ENCODE results near the gene VWA5B1. TPM values are rescaled to one million over a fixed set of nuclear protein-coding genes. Genes with fewer than 3 reads are reported as not detected.

Gene VWA5B1
- total RNA-seq = not detected

DNA sequence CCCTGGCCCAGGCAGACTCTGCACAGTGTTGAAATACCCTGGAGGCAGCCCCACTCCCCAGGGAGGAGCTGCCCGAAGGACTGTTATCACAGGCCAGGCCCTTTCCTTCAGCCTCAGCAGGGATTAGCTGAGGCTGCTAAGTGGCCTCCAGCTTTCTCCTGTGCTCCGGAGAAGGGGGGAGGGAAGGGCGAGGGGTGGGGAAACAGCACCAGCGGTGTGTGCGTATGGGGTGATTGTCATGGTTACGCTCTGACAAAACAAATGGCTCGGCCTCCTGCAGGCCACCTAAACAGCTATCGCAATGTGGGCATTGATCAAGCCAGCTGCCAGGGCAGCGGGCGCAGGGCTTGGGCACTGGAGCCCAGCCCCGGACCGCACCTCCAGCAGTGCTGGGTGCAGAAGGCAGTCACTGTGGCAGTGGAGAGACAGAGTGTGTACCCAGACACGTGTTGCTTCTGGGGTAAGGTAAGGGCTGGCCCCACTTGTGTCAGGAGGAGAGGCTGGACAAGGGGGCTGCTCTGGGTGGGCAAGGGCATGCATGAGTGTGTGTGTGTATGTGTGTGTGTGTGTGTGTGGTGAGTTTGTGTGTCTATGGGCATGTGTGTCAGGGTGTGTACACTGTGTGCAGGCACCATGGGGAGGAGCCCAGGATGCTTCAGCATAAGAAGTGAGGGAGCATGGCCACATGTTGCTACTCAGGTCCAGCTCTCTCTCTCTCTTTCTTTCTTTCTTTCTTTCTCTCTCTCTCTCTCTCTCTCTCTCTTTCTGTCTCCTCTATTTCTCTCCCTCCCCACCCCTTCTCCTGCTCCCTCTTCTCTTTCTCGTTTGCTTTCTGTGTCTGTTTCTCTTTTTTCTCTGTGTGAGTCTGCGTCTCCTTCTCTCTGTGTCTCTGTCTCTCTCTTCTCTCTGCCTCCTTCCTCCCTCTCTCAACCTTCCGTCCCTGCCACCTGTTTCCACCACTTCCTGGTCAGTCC is at the start of gene VWA5B1:
TSS of gene VWA5B1 (plus strand) at position 252 of the 974 bp plus-strand sequence. CDS start 19,727 bp downstream, outside the sequence.
- no peaks in the 10 kb centered on the region for H3K36me3 ChIP-seq
- no peak within 1 kb of the TSS for H3K27ac ChIP-seq
- H3K27me3 ChIP-seq = peaks cover 0 to 92% (median 4%) of the 10 kb centered on the region in 4 donors
- H3K4me3 ChIP-seq = no peak within 1 kb of the TSS
- 26 to 33% methylated on average over 5 to 7 of the region's 16 CpGs for WGBS, 2 donors
- intact Hi-C loops (cut with DNase I) = no loop called here
- TF ChIP-seq POLR2A (IDR thresholded peaks at IDR 0.05) (no peak), CTCF (IDR thresholded peaks at IDR 0.05) (no peak)
- H3K4me1 ChIP-seq = peaks cover 0 to 8% (median 0%) of the 10 kb centered on the region in 3 donors
- DNase-seq = no peak
- no peaks in the 10 kb centered on the region for H3K9me3 ChIP-seq

DNA sequence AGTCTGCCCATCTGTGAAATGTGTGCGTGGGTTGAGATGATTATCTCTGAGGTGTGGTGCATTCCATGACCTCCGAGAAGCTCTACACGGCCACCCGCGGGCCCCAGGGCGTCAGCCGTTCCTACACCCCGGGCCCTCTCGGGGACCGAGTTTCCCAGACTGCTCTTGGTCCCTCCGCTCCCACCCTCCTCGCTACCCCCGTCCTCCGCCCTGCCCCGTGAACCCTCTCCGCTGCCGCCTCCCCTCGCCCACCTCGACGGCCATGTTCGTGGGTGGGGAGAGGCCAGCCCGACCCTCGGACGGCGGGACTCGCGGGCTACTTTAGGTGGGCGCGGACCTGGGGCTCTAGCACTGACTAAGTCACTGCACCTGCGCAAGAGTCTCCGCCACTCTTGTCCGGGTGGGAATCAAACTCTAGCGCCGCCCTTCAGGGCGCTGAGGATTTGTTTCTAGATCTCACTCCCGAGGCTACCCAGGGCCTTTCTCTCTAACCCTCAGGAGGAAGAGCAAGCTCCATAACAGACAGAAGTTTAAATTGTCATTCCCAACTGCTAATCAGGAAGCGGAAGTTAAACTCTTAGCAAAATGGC is 47.7 kb upstream of the VWA5B1 start:
- TF ChIP-seq CTCF (IDR thresholded peaks at IDR 0.05) (no peak), POLR2A (IDR thresholded peaks at IDR 0.05) (no peak)
- 74 to 78% methylated on average over 5 to 17 of the region's 37 CpGs for WGBS, 2 donors
- Histone ChIP-seq H3K4me1 (no peaks in the 10 kb centered on the region), H3K4me3 (no peak overlapping the region), H3K9me3 (no peaks in the 10 kb centered on the region), H3K36me3 (no peaks in the 10 kb centered on the region), H3K27ac (no peak overlapping the region), H3K27me3 (peaks cover 0 to 62% (median 0%) of the 10 kb centered on the region in 4 donors)
- intact Hi-C loops (cut with DNase I) = no loop called here
- no peak for DNase-seq

GRCh38 chr1:20248971-20249612 is 41.6 kb upstream of the VWA5B1 start:
- intact Hi-C loops (cut with DNase I) = no loop called here
- WGBS, 2 donors = 53 to 65% methylated on average over 4 of the region's 4 CpGs
- Histone ChIP-seq H3K27me3 (peaks cover 0 to 24% (median 0%) of the 10 kb centered on the region in 4 donors), H3K27ac (no peak overlapping the region), H3K4me1 (no peaks in the 10 kb centered on the region), H3K36me3 (no peaks in the 10 kb centered on the region), H3K4me3 (no peak overlapping the region), H3K9me3 (no peaks in the 10 kb centered on the region)
- TF ChIP-seq CTCF (IDR thresholded peaks at IDR 0.05) (no peak), POLR2A (IDR thresholded peaks at IDR 0.05) (no peak)
- DNase-seq = no peak

- Histone ChIP-seq H3K4me3 (no peak overlapping the region), H3K27me3 (peaks cover 0 to 18% (median 0%) of the 10 kb centered on the region in 4 donors), H3K9me3 (no peaks in the 10 kb centered on the region), H3K27ac (no peak overlapping the region), H3K36me3 (no peaks in the 10 kb centered on the region), H3K4me1 (no peaks in the 10 kb centered on the region)
- no peak for DNase-seq
- WGBS, 2 donors = 20 to 22% methylated on average over 5 to 7 of the region's 7 CpGs
- no peak for TF ChIP-seq CTCF (IDR thresholded peaks at IDR 0.05)
- no peak for TF ChIP-seq POLR2A (IDR thresholded peaks at IDR 0.05)
- intact Hi-C loops (cut with DNase I) = no loop called here
Observed at GRCh38 chr1:20250340-20250989, 40.2 kb upstream of the VWA5B1 start.
